CD14-positive monocyte (primary cell): ENCODE results near the gene ALOX5. TPM values are rescaled to one million over a fixed set of nuclear protein-coding genes. Genes with fewer than 3 reads are reported as not detected.
A peak's percentile ranks its signal among the peaks of the same experiment; 100 is the strongest.

Experiments
- DNase-seq, 3 donors: peaks; one replicate each; pipeline ENCODE4 v3.0.0-alpha.2; 2011 to 2022
- H2AFZ ChIP-seq: 2 replicates; pipeline ENCODE4 v1.6.0; 2012; ENCODE audit warnings: mild to moderate bottlenecking, low read depth, low read length, inconsistent platforms; ENCODE audit not compliant: insufficient read depth, poor library complexity, severe bottlenecking
- H3K27ac ChIP-seq, 2 donors: 1 replicate in 1 of 2; 2 replicates in 1 of 2; pipeline ENCODE4 v1.5.1; 2012 to 2013; ENCODE audit warnings: low read length in 2 of 2, control low read depth in 1 of 2, inconsistent platforms in 1 of 2, low read depth in 1 of 2, mild to moderate bottlenecking in 1 of 2
- H3K27me3 ChIP-seq, 2 donors: one replicate each; pipeline versions ENCODE4 v1.6.0 to v1.6.1; 2011 to 2013; ENCODE audit warnings: low read length in 2 of 2; ENCODE audit not compliant: control insufficient read depth in 2 of 2, insufficient read depth in 2 of 2
- H3K36me3 ChIP-seq, 2 donors: replicated peaks in 1 of 2; 1 replicate in 1 of 2; 2 replicates in 1 of 2; pipeline versions ENCODE4 v1.5.1 to v1.6.1; 2012 to 2013; ENCODE audit warnings: low read length in 2 of 2, control low read depth in 1 of 2, inconsistent platforms in 1 of 2, mild to moderate bottlenecking in 1 of 2; ENCODE audit not compliant: insufficient read depth in 2 of 2, control insufficient read depth in 1 of 2
- H3K4me1 ChIP-seq, 2 donors: 1 replicate in 1 of 2; 2 replicates in 1 of 2; pipeline versions ENCODE4 v1.5.1 to v1.6.1; 2012 to 2013; ENCODE audit warnings: low read length in 2 of 2, control low read depth in 1 of 2, inconsistent platforms in 1 of 2, mild to moderate bottlenecking in 1 of 2, moderate library complexity in 1 of 2; ENCODE audit not compliant: insufficient read depth in 2 of 2, control insufficient read depth in 1 of 2
- H3K4me2 ChIP-seq: replicated peaks from 2 replicates; pipeline ENCODE3; 2012; ENCODE audit warnings: low read length, moderate library complexity, mild to moderate bottlenecking; ENCODE audit not compliant: poor library complexity, severe bottlenecking; ENCODE audit errors: extremely low read depth
- H3K4me3 ChIP-seq, 3 experiments: fragments of 200-600 bp in 1 of 3; sonication (generic) in 1 of 3; replicated peaks in 1 of 3; 1 replicate in 2 of 3; 2 replicates in 1 of 3; pipeline ENCODE4 v1.5.1; 2011 to 2013; ENCODE audit warnings: low read length in 3 of 3, mild to moderate bottlenecking in 3 of 3, control low read depth in 2 of 3, low read depth in 2 of 3, inconsistent platforms in 1 of 3, moderate library complexity in 1 of 3
- H3K79me2 ChIP-seq: 2 replicates; pipeline ENCODE4 v1.6.0; 2012; ENCODE audit warnings: mild to moderate bottlenecking, control low read depth, inconsistent platforms, low read length, moderate library complexity; ENCODE audit not compliant: insufficient read depth
- H3K9ac ChIP-seq: 2 replicates; pipeline ENCODE4 v1.6.0; 2017; ENCODE audit warnings: low read length, mild to moderate bottlenecking; ENCODE audit not compliant: insufficient read depth, poor library complexity, severe bottlenecking
- H3K9me3 ChIP-seq, 2 donors: replicated peaks in 1 of 2; 1 replicate in 1 of 2; 2 replicates in 1 of 2; pipeline versions ENCODE4 v1.5.1 to v1.6.1; 2012 to 2013; ENCODE audit warnings: low read length in 2 of 2, control low read depth in 1 of 2; ENCODE audit not compliant: control insufficient read depth in 1 of 2, insufficient read depth in 1 of 2
- H4K20me1 ChIP-seq: 2 replicates; pipeline ENCODE4 v1.6.0; 2012; ENCODE audit warnings: mild to moderate bottlenecking, low read length, control low read depth, moderate library complexity; ENCODE audit not compliant: insufficient read depth
- H3K27ac Mint-ChIP-seq, 7 donors: one replicate each; pipeline ENCODE4 v1.8.0; 2020; ENCODE audit warnings: mild to moderate bottlenecking in 7 of 7, mixed read lengths in 7 of 7, moderate library complexity in 6 of 7, inconsistent platforms in 2 of 7
- H3K27me3 Mint-ChIP-seq, 3 donors: one replicate each; pipeline ENCODE4 v1.8.0; 2021 to 2022; ENCODE audit warnings: low read depth in 3 of 3, mild to moderate bottlenecking in 3 of 3, mixed read lengths in 3 of 3, moderate library complexity in 3 of 3, inconsistent platforms in 1 of 3
- H3K36me3 Mint-ChIP-seq, 2 donors: one replicate each; pipeline ENCODE4 v1.8.0; 2020; ENCODE audit warnings: mixed read lengths in 2 of 2, inconsistent platforms in 1 of 2, mild to moderate bottlenecking in 1 of 2
- H3K4me1 Mint-ChIP-seq: one replicate; pipeline ENCODE4 v1.8.0; 2020; ENCODE audit warnings: mild to moderate bottlenecking, mixed read lengths
- H3K4me3 Mint-ChIP-seq, 2 donors: one replicate each; pipeline ENCODE4 v1.8.0; 2020; ENCODE audit warnings: mild to moderate bottlenecking in 2 of 2, mixed read lengths in 2 of 2, moderate library complexity in 1 of 2
- H3K9me3 Mint-ChIP-seq, 7 donors: one replicate each; pipeline ENCODE4 v1.8.0; 2020 to 2022; ENCODE audit warnings: mixed read lengths in 7 of 7, mild to moderate bottlenecking in 6 of 7, moderate library complexity in 6 of 7, inconsistent platforms in 2 of 7
- CTCF ChIP-seq: fragments of 200-600 bp; IDR thresholded peaks from one replicate; pipeline ENCODE4 v1.8.0; 2022; ENCODE audit warnings: antibody characterized with exemption, mild to moderate bottlenecking
- WGBS: methylation state at CpG from one replicate; pipeline ENCODE4 v1.1.5; 2013; ENCODE audit warnings: missing lambda C conversion rate; ENCODE audit not compliant: insufficient coverage; 5-methylcytosine and 5-hydroxymethylcytosine counted together
- intact Hi-C, 2 donors: fragments of 100-400 bp; cut with micrococcal nuclease; formaldehyde crosslinking; loops; one replicate each; pipeline versions ENCODE4 v1.15.0 to v1.15.1; 2023
- polyA plus RNA-seq, 3 donors: library from polyadenylated mRNA; depleted of rRNA in 1 of 3; unstranded in 2 of 3; stranded (reverse) in 1 of 3; fragments of 300-500 nt in 2 of 3; fragments of >200 nt in 1 of 3; fragmentation: Illumina TruSeq in 2 of 3; gene quantifications; 1 replicate in 2 of 3; 2 replicates in 1 of 3; pipeline ENCODE4 v1.2.3, GENCODE V29; 2012 to 2021

The ALOX5 gene
- polyA plus RNA-seq, 3 donors = 223 to 918 (median 272) TPM

GRCh38 chr10:45374350-45375052, 485 bp downstream of the ALOX5 start:
- peaks cover 69% of the 10 kb centered on the region for H3K4me1 Mint-ChIP-seq
- Histone ChIP-seq H3K4me2 (peak overlapping the region; percentile 94), H3K27me3 (peaks cover 15 to 17% of the 10 kb centered on the region in 2 donors), H3K79me2 (peaks cover 47% of the 10 kb centered on the region), H3K36me3 (no peaks in the 10 kb centered on the region), H3K4me1 (peaks cover 63 to 71% of the 10 kb centered on the region in 2 donors), H3K9ac (peak overlapping the region; percentile 89), H2AFZ (peak overlapping the region; percentile 17), H4K20me1 (peaks cover 8% of the 10 kb centered on the region), H3K9me3 (no peaks in the 10 kb centered on the region), H3K27ac (peak overlapping the region; percentile 79 to 92), H3K4me3 (peak overlapping the region; percentile 81 to 90 (median 88))
- intact Hi-C loops = loop anchor here (5.0 to 10.0 kb wide), 4 partner anchors 33 to 410 kb away; no protein-coding TSS in a partner anchor
- peaks cover 27% of the 10 kb centered on the region in 2 donors for H3K36me3 Mint-ChIP-seq
- H3K27me3 Mint-ChIP-seq = peaks cover 20 to 21% (median 21%) of the 10 kb centered on the region in 3 donors
- peaks cover 0 to 5% (median 0%) of the 10 kb centered on the region in 7 donors for H3K9me3 Mint-ChIP-seq
- WGBS = 8% methylated on average over 51 of the region's 51 CpGs
- TF ChIP-seq CTCF = no peak
- DNase-seq = peak in 2 of 3 donors; percentile 52 to 85
- peak overlapping the region; percentile 91 to 95 for H3K4me3 Mint-ChIP-seq
- H3K27ac Mint-ChIP-seq = peak overlapping the region; percentile 96 to 99 (median 99)

GRCh38 chr10:45375101-45375500, 1.1 kb downstream of the ALOX5 start:
- Histone ChIP-seq H3K79me2 (peaks cover 51% of the 10 kb centered on the region), H3K27me3 (peaks cover 15 to 17% of the 10 kb centered on the region in 2 donors), H3K4me1 (peaks cover 66 to 74% of the 10 kb centered on the region in 2 donors), H3K9me3 (no peaks in the 10 kb centered on the region), H3K36me3 (no peaks in the 10 kb centered on the region), H3K27ac (peak overlapping the region; percentile 79 to 92), H2AFZ (no peak overlapping the region), H3K4me2 (peak overlapping the region; percentile 94), H4K20me1 (peaks cover 12% of the 10 kb centered on the region), H3K9ac (peak overlapping the region; percentile 89), H3K4me3 (peak overlapping the region; percentile 81 to 90 (median 88))
- peaks cover 72% of the 10 kb centered on the region for H3K4me1 Mint-ChIP-seq
- peak overlapping the region; percentile 91 to 95 for H3K4me3 Mint-ChIP-seq
- H3K36me3 Mint-ChIP-seq = peaks cover 31% of the 10 kb centered on the region in 2 donors
- no peak for TF ChIP-seq CTCF
- peaks cover 0 to 5% (median 0%) of the 10 kb centered on the region in 7 donors for H3K9me3 Mint-ChIP-seq
- no peak for DNase-seq
- WGBS = 92% methylated on average over 8 of the region's 8 CpGs
- intact Hi-C loops = loop anchor here in 1 of 2 donors (10.0 kb wide), 3 partner anchors 90 to 410 kb away; no protein-coding TSS in a partner anchor
- peak overlapping the region; percentile 96 to 99 (median 99) for H3K27ac Mint-ChIP-seq
- peaks cover 20 to 21% (median 21%) of the 10 kb centered on the region in 3 donors for H3K27me3 Mint-ChIP-seq
